GM12873 (cell line): ENCODE results near the gene HOXC10.

Experiments used
- TF ChIP-seq, protein P1 (sequence below): IDR thresholded peaks from 2 replicates; pipeline ENCODE4 v1.5.1; 2012; ENCODE audit warnings: low read depth, mild to moderate bottlenecking, moderate library complexity, low read length, control low read depth; ENCODE audit not compliant: insufficient read depth; ENCODE audit errors: missing control alignments

The HOXC10 gene

DNA sequence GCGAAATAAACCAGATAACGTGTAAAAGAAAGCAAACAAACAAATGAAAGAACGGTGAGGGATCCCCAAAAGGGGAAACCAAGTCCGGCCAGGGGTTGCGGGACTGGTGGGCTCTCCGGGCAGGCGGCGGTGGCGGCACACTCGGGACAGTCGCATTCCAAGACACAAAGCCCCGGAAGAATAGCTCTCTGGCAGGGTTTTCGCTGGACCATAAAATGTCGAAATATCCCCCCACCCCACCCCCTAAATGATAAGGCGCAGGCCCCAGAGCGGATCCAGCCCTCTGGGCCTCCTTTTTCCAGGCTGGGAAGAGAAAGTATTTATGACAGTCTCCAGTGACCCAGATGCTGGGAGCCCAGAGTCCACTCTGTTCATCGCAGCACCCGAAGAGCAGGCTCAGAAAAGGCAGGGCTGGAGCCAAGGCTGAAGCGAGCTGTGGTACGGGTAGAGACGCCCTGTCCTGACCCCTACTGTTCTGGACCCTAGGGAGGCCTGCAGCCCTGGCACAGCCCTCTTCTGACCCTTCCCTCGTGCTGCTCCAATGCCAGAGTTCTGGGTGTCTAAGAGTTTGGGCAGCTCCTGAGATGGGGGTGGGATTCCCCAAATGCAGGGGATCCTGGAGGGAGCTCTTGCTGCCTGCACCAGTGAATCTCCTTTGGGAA, 21.7 kb downstream of the HOXC10 start:
- TF ChIP-seq, protein P1, sequence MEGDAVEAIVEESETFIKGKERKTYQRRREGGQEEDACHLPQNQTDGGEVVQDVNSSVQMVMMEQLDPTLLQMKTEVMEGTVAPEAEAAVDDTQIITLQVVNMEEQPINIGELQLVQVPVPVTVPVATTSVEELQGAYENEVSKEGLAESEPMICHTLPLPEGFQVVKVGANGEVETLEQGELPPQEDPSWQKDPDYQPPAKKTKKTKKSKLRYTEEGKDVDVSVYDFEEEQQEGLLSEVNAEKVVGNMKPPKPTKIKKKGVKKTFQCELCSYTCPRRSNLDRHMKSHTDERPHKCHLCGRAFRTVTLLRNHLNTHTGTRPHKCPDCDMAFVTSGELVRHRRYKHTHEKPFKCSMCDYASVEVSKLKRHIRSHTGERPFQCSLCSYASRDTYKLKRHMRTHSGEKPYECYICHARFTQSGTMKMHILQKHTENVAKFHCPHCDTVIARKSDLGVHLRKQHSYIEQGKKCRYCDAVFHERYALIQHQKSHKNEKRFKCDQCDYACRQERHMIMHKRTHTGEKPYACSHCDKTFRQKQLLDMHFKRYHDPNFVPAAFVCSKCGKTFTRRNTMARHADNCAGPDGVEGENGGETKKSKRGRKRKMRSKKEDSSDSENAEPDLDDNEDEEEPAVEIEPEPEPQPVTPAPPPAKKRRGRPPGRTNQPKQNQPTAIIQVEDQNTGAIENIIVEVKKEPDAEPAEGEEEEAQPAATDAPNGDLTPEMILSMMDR = no peak

DNA sequence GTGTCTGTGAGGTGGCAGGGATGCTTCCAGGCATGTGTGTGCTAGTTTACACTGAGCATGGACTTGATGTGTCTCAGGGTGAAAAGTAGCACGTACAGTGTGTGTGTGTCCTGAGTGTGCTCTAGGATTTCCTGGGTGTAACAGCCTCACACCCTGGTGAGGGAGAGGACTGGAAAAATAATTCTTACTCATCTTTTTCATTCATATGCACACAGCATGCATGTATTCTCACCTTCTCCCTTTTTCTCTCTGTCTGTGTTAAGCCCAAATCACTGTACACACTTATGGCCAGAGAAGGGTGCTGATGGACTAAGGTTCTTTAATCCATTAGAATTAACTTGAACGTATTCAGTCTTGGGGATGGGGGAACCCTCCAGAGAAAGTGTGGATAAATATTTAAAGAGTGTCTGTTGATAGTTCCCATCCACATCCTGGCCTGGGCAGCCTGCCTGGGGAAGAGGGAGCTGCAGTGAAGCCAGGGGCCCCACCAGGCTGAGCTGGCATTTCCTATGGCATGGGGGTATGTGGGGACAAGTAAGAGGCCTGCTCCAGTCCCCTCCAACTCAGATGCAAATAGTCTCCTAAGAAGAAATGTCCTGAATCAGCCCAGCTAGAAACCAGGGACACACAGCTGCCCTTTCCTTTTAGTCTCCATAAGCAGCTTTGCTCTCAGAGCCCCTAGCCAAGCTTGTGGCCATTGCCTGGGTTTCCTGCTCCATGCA, 22.8 kb downstream of the HOXC10 start:
- TF ChIP-seq, protein P1 = no peak

DNA sequence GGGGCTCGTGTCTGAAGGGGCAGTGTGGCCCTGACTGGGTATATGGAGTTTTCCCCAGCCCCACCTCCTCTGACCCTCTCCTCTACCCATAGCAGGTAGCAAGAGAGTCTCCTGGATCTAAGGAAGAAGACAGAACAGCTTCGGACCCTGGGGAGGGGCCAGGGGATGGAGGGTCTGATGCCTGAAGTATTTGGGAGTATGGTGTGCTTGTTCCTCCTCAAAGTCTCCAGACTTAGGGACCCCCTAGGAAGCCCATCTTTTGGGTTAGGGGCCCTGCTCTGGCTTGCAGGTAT, 23.3 kb downstream of the HOXC10 start:
- TF ChIP-seq, protein P1 = no peak

DNA sequence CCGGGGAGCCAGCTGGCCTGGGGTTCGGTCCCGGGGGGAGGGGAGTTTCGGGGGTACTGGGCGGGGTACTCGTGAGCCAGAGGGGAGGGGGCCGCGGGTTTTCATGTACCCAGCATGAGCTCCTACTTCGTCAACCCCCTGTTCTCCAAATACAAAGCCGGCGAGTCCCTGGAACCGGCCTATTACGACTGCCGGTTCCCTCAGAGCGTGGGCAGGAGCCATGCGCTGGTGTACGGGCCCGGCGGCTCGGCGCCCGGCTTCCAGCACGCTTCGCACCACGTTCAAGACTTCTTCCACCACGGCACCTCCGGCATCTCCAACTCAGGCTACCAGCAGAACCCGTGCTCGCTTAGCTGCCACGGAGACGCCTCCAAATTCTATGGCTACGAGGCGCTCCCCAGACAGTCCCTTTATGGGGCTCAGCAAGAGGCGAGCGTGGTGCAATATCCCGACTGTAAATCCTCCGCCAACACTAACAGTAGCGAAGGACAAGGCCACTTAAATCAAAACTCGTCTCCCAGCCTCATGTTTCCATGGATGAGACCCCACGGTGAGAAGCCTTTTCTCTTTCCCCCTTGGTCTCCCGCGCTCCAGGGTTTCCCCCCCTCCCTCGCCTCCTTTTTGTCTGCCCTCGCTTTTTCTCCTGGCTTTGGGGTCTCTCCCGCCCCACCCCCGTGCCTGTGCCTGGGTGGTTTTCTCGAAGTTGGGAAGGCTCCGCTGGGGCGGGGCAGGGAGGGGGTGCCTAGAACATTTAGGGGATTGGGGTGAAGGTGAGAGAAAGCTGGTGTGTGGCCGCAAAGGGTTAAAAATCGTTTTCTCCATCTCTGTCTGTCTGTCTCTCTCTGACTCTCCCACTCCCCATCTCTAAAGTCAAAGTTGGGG, 24.5 kb downstream of the HOXC10 start:
- TF ChIP-seq, protein P1 = no peak

- TF ChIP-seq, protein P1 = no peak
Measured at GRCh38 chr12:54010053-54010971, 25.4 kb downstream of the HOXC10 start.

GRCh38 chr12:54010972-54011664, 26.2 kb downstream of the HOXC10 start:
- TF ChIP-seq, protein P1 = no peak
